ENCODE results near the gene DGLUCY.

DNA sequence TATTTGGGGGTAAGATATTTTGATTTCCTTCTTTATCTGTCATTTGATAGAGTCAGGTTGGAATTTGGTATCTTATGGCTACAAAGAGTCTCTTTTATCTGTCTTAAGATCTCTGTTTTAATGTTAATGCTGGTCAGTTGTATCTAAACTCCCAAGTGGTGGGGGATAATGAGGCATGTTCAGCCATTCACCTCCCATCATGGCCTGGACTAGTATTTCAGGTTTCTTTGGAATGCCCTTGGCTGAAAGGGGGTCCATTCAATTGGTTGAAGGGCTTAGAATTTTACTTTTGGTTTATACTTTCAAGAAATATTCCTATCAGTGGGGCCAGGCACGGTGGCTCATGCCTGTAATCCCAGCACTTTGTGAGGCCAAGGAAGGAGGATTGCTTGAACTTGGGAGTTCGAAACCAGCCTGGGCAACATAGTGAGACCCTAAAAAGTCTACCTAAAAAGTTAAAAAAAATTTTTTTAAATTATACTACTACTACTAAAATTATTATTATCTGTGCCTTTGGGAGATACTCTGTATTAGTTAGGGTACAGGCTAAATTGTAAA is 4.7 kb downstream of the DGLUCY start:
- TF ChIP-seq, protein P1, sequence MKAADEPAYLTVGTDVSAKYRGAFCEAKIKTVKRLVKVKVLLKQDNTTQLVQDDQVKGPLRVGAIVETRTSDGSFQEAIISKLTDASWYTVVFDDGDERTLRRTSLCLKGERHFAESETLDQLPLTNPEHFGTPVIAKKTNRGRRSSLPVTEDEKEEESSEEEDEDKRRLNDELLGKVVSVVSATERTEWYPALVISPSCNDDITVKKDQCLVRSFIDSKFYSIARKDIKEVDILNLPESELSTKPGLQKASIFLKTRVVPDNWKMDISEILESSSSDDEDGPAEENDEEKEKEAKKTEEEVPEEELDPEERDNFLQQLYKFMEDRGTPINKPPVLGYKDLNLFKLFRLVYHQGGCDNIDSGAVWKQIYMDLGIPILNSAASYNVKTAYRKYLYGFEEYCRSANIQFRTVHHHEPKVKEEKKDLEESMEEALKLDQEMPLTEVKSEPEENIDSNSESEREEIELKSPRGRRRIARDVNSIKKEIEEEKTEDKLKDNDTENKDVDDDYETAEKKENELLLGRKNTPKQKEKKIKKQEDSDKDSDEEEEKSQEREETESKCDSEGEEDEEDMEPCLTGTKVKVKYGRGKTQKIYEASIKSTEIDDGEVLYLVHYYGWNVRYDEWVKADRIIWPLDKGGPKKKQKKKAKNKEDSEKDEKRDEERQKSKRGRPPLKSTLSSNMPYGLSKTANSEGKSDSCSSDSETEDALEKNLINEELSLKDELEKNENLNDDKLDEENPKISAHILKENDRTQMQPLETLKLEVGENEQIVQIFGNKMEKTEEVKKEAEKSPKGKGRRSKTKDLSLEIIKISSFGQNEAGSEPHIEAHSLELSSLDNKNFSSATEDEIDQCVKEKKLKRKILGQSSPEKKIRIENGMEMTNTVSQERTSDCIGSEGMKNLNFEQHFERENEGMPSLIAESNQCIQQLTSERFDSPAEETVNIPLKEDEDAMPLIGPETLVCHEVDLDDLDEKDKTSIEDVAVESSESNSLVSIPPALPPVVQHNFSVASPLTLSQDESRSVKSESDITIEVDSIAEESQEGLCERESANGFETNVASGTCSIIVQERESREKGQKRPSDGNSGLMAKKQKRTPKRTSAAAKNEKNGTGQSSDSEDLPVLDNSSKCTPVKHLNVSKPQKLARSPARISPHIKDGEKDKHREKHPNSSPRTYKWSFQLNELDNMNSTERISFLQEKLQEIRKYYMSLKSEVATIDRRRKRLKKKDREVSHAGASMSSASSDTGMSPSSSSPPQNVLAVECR (CRISPR knock-in tag; IDR thresholded peaks at IDR 0.05; ENCODE audit: borderline replicate concordance), result no peak
- TF ChIP-seq CHD4 (IDR thresholded peaks at IDR 0.05; ENCODE audit: borderline replicate concordance, low read length) (no peak), EP300 (IDR thresholded peaks at IDR 0.05; ENCODE audit: low read depth in 2 of 2, low read length in 2 of 2) (no peak), EP300 (CRISPR knock-in tag; IDR thresholded peaks at IDR 0.05; ENCODE audit: borderline replicate concordance) (no peak), FOXM1 (CRISPR knock-in tag; IDR thresholded peaks at IDR 0.05) (no peak), GABPA (IDR thresholded peaks at IDR 0.05; ENCODE audit: low read depth, low read length) (no peak), GABPA (CRISPR knock-in tag; IDR thresholded peaks at IDR 0.05; ENCODE audit: low read depth) (no peak), SALL1 (CRISPR knock-in tag; IDR thresholded peaks at IDR 0.05) (no peak), ZNF768 (CRISPR knock-in tag; IDR thresholded peaks at IDR 0.05) (no peak), POLR2AphosphoS2 (IDR thresholded peaks at IDR 0.05; ENCODE audit: low read depth, low read length) (no peak), DMAP1 (CRISPR knock-in tag; IDR thresholded peaks at IDR 0.05) (no peak)

Measured in HepG2 (cell line).